DMS79 treated with DMSO at 0.1 percent for 48 hours (cell line): ENCODE measurements around the gene ZBED4.

Experiments used
- DNase-seq: peaks from one replicate; lab custom pipeline; 2025; lab: John Stamatoyannopoulos, UW

The ZBED4 gene

GRCh38 chr22:49878206-49878605 lies 24.6 kb downstream of the ZBED4 start:
- DNase-seq = no peak

DNA sequence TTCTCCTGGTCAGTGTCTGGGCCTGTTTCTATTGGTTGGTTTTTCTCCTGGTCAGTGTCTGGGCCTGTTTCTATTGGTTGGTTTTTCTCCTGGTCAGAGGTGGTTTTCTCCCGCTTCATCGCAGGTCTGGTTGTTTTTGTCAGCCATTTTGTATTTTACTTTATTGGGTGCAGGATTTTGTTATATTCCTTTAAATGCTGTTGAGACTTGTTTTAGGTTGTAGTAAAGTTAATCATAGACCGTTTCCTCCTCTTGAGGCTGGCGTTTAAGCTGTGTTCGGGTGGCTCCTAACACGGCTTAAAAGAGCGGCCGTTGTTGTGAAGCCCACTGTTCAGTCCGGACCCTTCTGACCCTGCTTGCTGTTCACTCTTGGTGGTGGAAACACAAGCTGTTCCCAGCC lies 26.2 kb downstream of the ZBED4 start:
- no peak for DNase-seq

DNA sequence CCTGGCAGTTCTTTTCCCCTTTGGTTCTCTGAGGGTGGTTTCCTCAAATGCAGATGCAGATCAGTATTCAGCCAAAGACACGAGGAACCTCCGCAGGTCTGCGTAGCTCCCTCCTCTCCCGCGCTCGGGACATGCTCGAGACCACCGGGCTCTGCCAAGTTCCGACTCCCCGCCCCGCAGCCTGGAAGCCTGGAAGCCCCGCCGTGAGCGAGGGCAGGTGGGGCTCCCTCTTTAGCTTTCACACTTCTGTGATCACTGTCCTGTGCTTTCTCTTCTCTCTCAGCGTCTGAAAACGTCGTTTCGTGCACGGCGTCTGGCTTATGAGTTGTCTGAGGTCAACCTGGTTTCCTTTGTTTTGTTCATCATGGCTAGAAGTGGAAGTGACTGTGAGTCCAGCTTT lies 26.6 kb downstream of the ZBED4 start:
- no peak for DNase-seq

GRCh38 chr22:49881856-49882255 lies 28.2 kb downstream of the ZBED4 start:
- no peak for DNase-seq

GRCh38 chr22:49882519-49883293 lies 29.1 kb downstream of the ZBED4 start:
- no peak for DNase-seq

- no peak for DNase-seq
Measured at GRCh38 chr22:49883294-49883640, 29.6 kb downstream of the ZBED4 start.

GRCh38 chr22:49884075-49884474 lies 30.4 kb downstream of the ZBED4 start:
- no peak for DNase-seq

GRCh38 chr22:49884503-49885260 lies 31.0 kb downstream of the ZBED4 start:
- DNase-seq = no peak

GRCh38 chr22:49885281-49885680 lies 31.6 kb downstream of the ZBED4 start:
- DNase-seq = no peak

GRCh38 chr22:49885881-49886280 lies 32.2 kb downstream of the ZBED4 start:
- DNase-seq = no peak

GRCh38 chr22:49886346-49887063 lies 32.9 kb downstream of the ZBED4 start:
- no peak for DNase-seq

DNA sequence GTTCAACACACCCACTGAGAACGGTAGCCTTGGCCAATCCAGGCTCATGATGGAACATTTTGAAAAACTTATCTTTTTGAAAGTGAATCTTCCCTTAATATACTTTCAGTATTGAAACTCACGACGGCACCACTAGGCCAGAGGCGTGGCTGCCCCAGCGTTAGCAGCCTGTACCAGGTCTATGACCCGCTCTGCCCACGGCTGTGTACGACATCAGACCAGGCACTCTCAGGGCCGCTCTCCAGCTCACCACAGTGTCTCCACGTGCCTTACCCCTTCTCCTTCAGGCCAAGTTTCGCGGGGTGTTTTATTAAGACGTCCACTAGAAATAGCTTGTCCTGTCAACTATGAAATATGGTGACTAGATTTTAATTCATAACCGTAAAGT lies 33.4 kb downstream of the ZBED4 start:
- DNase-seq = no peak

GRCh38 chr22:49887702-49888101 lies 34.1 kb downstream of the ZBED4 start:
- DNase-seq = no peak

DNA sequence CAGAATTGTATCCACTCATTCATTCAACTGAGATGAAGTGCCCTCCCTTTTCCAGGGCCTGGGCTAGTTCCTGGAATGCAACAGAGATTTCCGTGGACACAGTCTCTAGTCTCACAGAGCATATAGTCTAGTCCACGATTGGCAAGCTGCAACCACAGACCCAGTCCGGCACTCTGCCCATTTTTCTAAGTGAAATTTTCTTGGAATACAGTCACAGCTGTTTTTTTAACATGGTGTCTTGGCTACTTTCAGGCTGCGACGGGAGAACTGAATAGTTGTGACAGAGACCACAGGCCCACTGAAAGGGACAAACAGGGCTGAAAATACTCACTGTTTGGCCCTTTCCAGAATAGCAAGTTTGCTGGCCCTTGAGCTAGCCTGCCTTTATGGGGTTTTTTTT lies 35.4 kb downstream of the ZBED4 start:
- DNase-seq = no peak

GRCh38 chr22:49892226-49892899 lies 38.7 kb downstream of the ZBED4 start:
- no peak for DNase-seq

- no peak for DNase-seq
Measured at GRCh38 chr22:49893025-49893424, 39.4 kb downstream of the ZBED4 start.

- DNase-seq = no peak
Measured at GRCh38 chr22:49894322-49895054, 40.8 kb downstream of the ZBED4 start.

DNA sequence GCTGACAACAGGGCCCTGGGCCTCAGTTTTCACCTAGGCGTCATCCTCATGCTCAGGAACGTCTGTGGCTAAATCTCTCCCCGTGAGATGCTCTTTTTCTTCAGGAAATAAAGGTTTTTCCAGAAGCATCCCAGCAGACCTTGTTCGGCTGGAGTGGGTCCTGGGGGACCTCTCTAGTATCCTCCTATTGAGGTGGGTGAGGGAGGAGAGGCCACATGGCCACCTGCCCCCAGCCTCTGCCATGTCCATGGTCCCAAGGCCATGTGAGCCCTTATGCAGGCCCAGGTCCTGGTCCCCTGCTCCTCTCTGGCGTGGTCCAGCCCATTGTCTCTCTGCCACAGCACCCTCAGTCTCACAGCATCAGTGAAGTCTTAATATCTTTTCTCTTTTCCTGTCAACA lies 42.6 kb downstream of the ZBED4 start:
- DNase-seq = no peak

DNA sequence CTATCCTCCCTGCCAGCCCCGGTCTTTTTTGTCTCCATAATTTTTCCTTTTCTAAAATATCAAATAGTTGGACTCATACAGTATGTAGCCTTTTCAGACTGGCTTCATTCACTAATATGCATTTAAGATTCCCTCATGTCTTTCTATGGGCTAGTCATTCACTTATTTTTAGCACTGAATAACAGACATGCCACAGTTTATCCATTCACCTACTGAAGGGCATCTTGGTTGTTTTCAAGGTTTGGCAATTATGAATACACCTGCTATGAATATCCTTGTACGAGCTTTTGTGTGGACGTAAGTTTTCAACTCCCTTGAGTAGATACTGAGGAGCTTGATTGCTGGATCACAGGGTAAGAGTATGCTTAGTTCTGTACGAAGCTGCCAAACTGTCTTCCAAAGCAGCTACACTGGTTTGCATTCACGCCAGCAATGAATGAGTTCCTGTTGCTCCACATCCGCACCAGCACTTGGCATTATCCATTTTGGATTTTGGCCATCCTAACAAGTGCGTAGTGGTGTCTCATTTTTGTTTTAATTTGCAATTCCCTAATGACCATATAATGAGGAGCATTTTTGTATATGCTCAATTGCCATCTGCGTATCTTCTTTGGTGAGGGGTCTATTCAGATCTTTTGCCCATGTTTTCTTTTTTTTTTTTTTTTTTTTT lies 43.5 kb downstream of the ZBED4 start:
- DNase-seq = no peak

DNA sequence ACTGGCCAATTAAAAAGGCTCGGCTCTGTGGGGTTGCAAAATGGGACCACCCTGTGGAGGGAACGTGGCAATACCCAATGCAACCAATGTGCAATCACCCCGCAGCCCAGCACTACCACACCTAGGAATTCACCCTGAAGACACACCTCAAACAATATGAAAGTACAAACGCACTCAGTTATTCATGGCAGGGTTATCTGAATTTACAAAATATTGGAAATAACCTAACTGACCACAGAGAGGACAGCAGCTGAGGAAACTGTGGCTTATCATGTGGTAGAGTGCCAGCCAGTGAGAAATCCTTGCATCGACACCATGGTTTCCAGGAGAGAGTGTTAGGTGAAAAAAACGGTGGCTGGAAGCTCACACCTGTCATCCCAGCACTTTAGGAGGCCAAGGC lies 45.9 kb downstream of the ZBED4 start:
- DNase-seq = no peak
